Neuronal stem cell (in vitro differentiated cells): Measurements from ENCODE around the gene MAD1L1.

ENCODE experiments used
- DNase-seq: peaks from one replicate; pipeline ENCODE4 v3.0.0-alpha.2; 2013; ENCODE audit warnings: low spot score
- H2AFZ ChIP-seq: one replicate; pipeline ENCODE4 v1.6.1; 2013; ENCODE audit warnings: mild to moderate bottlenecking, low read length, inconsistent platforms
- H2AK5ac ChIP-seq: 2 replicates; pipeline ENCODE4 v1.6.1; 2013; ENCODE audit warnings: low read depth, mild to moderate bottlenecking, inconsistent platforms, low read length, moderate library complexity, mixed read lengths
- H2BK120ac ChIP-seq: 2 replicates; pipeline ENCODE4 v1.6.1; 2013; ENCODE audit warnings: low read depth, mild to moderate bottlenecking, inconsistent platforms, low read length, moderate library complexity, mixed read lengths
- H2BK12ac ChIP-seq: one replicate; pipeline ENCODE4 v1.6.1; 2013; ENCODE audit warnings: low read length, inconsistent platforms
- H2BK15ac ChIP-seq: 2 replicates; pipeline ENCODE4 v1.6.1; 2013; ENCODE audit warnings: mild to moderate bottlenecking, low read length, inconsistent platforms, mixed read lengths
- H2BK5ac ChIP-seq: one replicate; pipeline ENCODE4 v1.6.1; 2013; ENCODE audit warnings: inconsistent platforms, mild to moderate bottlenecking, low read length, moderate library complexity
- H3K14ac ChIP-seq: one replicate; pipeline ENCODE4 v1.6.1; 2013; ENCODE audit warnings: low read length, inconsistent platforms
- H3K18ac ChIP-seq: 2 replicates; pipeline ENCODE4 v1.6.1; 2013; ENCODE audit warnings: low read length, inconsistent platforms
- H3K23ac ChIP-seq: 2 replicates; pipeline ENCODE4 v1.6.1; 2013; ENCODE audit warnings: low read depth, mild to moderate bottlenecking, mixed read lengths, low read length, inconsistent platforms; ENCODE audit not compliant: poor library complexity
- H3K27ac ChIP-seq: replicated peaks from 3 replicates; pipeline ENCODE4 v1.5.1; 2013; ENCODE audit warnings: low read length, inconsistent platforms
- H3K27me3 ChIP-seq, 3 experiments: 2 replicates each; pipeline ENCODE4 v1.6.1; 2013; ENCODE audit warnings: low read length in 3 of 3, mild to moderate bottlenecking in 2 of 3, inconsistent platforms in 1 of 3, low read depth in 1 of 3, mixed read lengths in 1 of 3, moderate library complexity in 1 of 3; ENCODE audit not compliant: control insufficient read depth in 3 of 3, insufficient read depth in 3 of 3
- H3K36me3 ChIP-seq, 2 donors: replicated peaks in 1 of 2; 2 replicates each; pipeline ENCODE4 v1.6.1; 2013; ENCODE audit warnings: low read length in 2 of 2; ENCODE audit not compliant: control insufficient read depth in 2 of 2, insufficient read depth in 2 of 2
- H3K4ac ChIP-seq: 2 replicates; pipeline ENCODE4 v1.6.1; 2013; ENCODE audit warnings: inconsistent platforms, mild to moderate bottlenecking, low read length, moderate library complexity
- H3K4me1 ChIP-seq, 2 donors: 1 replicate in 1 of 2; 2 replicates in 1 of 2; pipeline ENCODE4 v1.6.1; 2013; ENCODE audit warnings: low read length in 2 of 2, low read depth in 1 of 2; ENCODE audit not compliant: control insufficient read depth in 2 of 2, insufficient read depth in 1 of 2
- H3K4me2 ChIP-seq: one replicate; pipeline ENCODE4 v1.6.1; 2013; ENCODE audit warnings: mild to moderate bottlenecking, low read length, inconsistent platforms; ENCODE audit not compliant: insufficient read depth, poor library complexity, severe bottlenecking
- H3K4me3 ChIP-seq, 2 donors: 2 replicates each; pipeline ENCODE4 v1.5.1; 2013; ENCODE audit warnings: low read length in 2 of 2, mild to moderate bottlenecking in 2 of 2, inconsistent platforms in 1 of 2, moderate library complexity in 1 of 2
- H3K79me1 ChIP-seq: one replicate; pipeline ENCODE4 v1.6.1; 2013; ENCODE audit warnings: low read depth, mild to moderate bottlenecking, inconsistent platforms, low read length, moderate library complexity
- H3K9ac ChIP-seq: one replicate; pipeline ENCODE4 v1.6.1; 2013; ENCODE audit warnings: mild to moderate bottlenecking, low read depth, low read length, inconsistent platforms; ENCODE audit not compliant: poor library complexity
- H3K9me3 ChIP-seq, 2 donors: replicated peaks in 1 of 2; 2 replicates each; pipeline versions ENCODE3 to v1.6.1; 2013; ENCODE audit warnings: low read length in 2 of 2, mild to moderate bottlenecking in 2 of 2, inconsistent platforms in 1 of 2, low read depth in 1 of 2, mixed read lengths in 1 of 2, moderate library complexity in 1 of 2; ENCODE audit not compliant: control insufficient read depth in 2 of 2, insufficient read depth in 1 of 2
- H4K8ac ChIP-seq: one replicate; pipeline ENCODE4 v1.6.1; 2013; ENCODE audit warnings: low read depth, mild to moderate bottlenecking, inconsistent platforms, low read length, moderate library complexity
- H4K91ac ChIP-seq: one replicate; pipeline ENCODE4 v1.6.1; 2013; ENCODE audit warnings: low read length, low read depth, mild to moderate bottlenecking, inconsistent platforms; ENCODE audit not compliant: poor library complexity
- WGBS, 2 donors: extraction: QIAGEN DNeasy Blood & Tissue Kit; methylation state at CpG; one replicate each; pipeline ENCODE4 v1.1.7; 2013; ENCODE audit warnings: missing lambda C conversion rate in 2 of 2, mixed read lengths in 1 of 2; ENCODE audit not compliant: insufficient read length in 2 of 2, insufficient replicate concordance in 1 of 2; ENCODE audit errors: extremely low coverage in 2 of 2; 5-methylcytosine and 5-hydroxymethylcytosine counted together

Gene MAD1L1

DNA sequence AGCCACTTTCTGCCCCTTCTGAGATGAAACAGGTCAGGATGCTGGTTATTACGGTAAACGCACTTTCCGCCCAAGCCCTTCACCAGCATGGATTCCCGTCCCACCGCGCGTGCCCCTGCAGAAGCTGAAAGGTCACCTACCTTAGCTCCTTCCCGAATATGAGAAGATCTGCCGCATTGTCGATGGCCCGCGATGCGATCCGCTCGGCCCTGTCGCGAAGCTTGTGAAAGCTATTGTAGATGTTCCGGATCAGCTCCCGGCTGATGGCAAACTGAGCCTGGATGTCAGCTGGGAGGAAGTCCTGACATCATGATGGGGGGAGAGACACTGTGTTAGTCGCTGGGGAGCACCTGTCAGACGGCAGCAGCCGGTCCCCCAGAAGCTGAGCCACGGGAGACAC is 31.4 kb upstream of the MAD1L1 start:
- Histone ChIP-seq H3K9ac (peak overlapping the region; percentile 37), H2BK15ac (no peak overlapping the region), H2BK12ac (no peak overlapping the region), H3K9me3 (peaks cover 2 to 3% of the 10 kb centered on the region in 2 donors), H2BK5ac (no peak overlapping the region), H3K79me1 (no peaks in the 10 kb centered on the region), H3K18ac (no peak overlapping the region), H2AK5ac (no peak overlapping the region), H3K4ac (peak overlapping the region; percentile 53), H2AFZ (no peak overlapping the region), H3K27ac (no peak overlapping the region), H3K4me3 (no peak overlapping the region), H4K91ac (no peak overlapping the region), H2BK120ac (no peak overlapping the region), H4K8ac (no peak overlapping the region), H3K27me3 (no peaks in the 10 kb centered on the region), H3K23ac (no peak overlapping the region), H3K14ac (no peak overlapping the region), H3K36me3 (peaks cover 21 to 53% of the 10 kb centered on the region in 2 donors), H3K4me1 (no peaks in the 10 kb centered on the region), H3K4me2 (no peak overlapping the region)
- no CpG with 5 or more reads among the region's 23 CpGs for WGBS, 2 donors
- no peak for DNase-seq

DNA sequence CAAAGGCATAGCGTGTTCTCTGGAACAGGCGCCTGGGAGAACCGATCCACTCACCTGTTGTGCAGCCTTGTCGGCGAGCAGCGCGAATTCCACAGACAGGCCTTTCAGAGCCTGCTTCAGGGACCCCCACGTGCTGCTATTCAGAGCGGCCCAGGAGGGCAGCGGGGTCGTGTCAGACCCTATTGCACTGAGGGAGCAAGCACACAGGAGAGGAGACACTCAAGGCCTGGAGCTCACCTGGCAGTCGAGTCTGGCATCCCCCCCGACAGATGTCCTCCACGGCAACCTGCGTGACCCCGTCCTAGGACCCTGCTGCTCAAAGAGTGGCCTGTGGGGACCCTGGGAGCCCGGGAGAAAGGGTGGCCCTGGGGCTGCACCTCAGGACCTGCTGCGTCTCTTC is 30.4 kb upstream of the MAD1L1 start:
- H2AFZ ChIP-seq, result no peak overlapping the region
- no peak for DNase-seq
- no peak overlapping the region for H3K23ac ChIP-seq
- WGBS, 2 donors, result no CpG with 5 or more reads among the region's 18 CpGs
- no peak overlapping the region for H3K4ac ChIP-seq
- H3K18ac ChIP-seq, result no peak overlapping the region
- H3K4me2 ChIP-seq, result no peak overlapping the region
- H2AK5ac ChIP-seq, result no peak overlapping the region
- H4K8ac ChIP-seq, result no peak overlapping the region
- peaks cover 21 to 63% of the 10 kb centered on the region in 2 donors for H3K36me3 ChIP-seq
- H4K91ac ChIP-seq, result no peak overlapping the region
- no peaks in the 10 kb centered on the region for H3K27me3 ChIP-seq
- no peak overlapping the region for H3K27ac ChIP-seq
- no peaks in the 10 kb centered on the region for H3K4me1 ChIP-seq
- peaks cover 2 to 3% of the 10 kb centered on the region in 2 donors for H3K9me3 ChIP-seq
- no peak overlapping the region for H2BK120ac ChIP-seq
- peaks cover 2% of the 10 kb centered on the region for H3K79me1 ChIP-seq
- no peak overlapping the region for H2BK15ac ChIP-seq
- no peak overlapping the region for H2BK12ac ChIP-seq
- H3K9ac ChIP-seq, result no peak overlapping the region
- H2BK5ac ChIP-seq, result peak overlapping the region; percentile 39
- H3K14ac ChIP-seq, result no peak overlapping the region
- H3K4me3 ChIP-seq, result no peak overlapping the region

DNA sequence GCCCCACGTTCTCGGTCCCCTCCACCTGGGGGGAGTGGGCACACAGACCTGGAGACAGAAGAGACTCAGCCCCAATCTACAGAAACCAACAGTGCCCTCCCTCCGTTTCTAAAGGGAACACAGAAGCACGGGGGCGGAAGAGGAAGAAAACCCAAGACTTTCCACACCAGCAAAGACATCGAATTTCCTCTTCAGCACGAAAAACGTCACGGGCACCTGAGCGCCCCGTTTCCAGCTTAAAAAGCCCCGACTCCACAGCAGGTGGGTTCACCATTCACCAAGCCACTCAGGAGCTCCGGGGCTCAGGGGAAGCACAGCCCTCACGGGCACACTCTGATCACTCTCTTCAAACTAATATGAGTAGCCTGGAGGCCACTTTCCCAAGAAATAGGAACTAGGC is 28.9 kb upstream of the MAD1L1 start:
- Histone ChIP-seq H3K4me3 (no peak overlapping the region), H3K4ac (no peak overlapping the region), H3K4me2 (no peak overlapping the region), H3K18ac (no peak overlapping the region), H3K23ac (no peak overlapping the region), H4K8ac (no peak overlapping the region), H2AFZ (no peak overlapping the region), H2AK5ac (no peak overlapping the region), H3K27me3 (no peaks in the 10 kb centered on the region), H3K27ac (no peak overlapping the region), H2BK12ac (no peak overlapping the region), H3K79me1 (peaks cover 2% of the 10 kb centered on the region), H2BK5ac (no peak overlapping the region), H3K9ac (no peak overlapping the region), H3K36me3 (peaks cover 25 to 73% of the 10 kb centered on the region in 2 donors), H3K14ac (no peak overlapping the region), H4K91ac (no peak overlapping the region), H2BK15ac (no peak overlapping the region), H2BK120ac (no peak overlapping the region), H3K4me1 (no peaks in the 10 kb centered on the region), H3K9me3 (no peaks in the 10 kb centered on the region)
- no peak for DNase-seq
- WGBS, 2 donors, result no CpG with 5 or more reads among the region's 14 CpGs

DNA sequence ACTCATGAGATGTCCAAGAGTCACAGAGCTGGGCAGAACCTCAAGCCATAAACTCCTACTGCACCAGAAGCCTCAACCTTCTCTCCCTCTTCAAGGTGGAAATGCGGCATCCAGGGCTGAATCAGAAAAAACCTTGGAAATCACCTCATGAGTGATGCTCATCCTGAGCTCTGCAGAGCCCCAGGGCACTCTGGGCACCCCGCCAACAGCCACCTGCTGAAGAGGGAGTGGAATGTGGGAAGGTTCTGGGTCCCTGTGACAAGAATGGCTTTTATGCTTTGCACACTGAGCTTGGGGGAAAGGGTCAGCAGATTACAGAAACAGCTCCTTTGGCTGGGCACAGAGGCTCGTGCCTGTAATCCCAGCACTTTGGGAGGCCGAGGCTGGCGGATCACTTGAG is 28.1 kb upstream of the MAD1L1 start:
- Histone ChIP-seq H3K79me1 (peaks cover 2% of the 10 kb centered on the region), H3K36me3 (peaks cover 25 to 75% of the 10 kb centered on the region in 2 donors), H3K9me3 (no peaks in the 10 kb centered on the region), H3K14ac (no peak overlapping the region), H3K27ac (no peak overlapping the region), H3K23ac (no peak overlapping the region), H3K4ac (no peak overlapping the region), H3K4me1 (no peaks in the 10 kb centered on the region), H3K27me3 (no peaks in the 10 kb centered on the region), H2BK120ac (no peak overlapping the region), H3K4me2 (no peak overlapping the region), H2BK5ac (no peak overlapping the region), H3K18ac (no peak overlapping the region), H3K4me3 (no peak overlapping the region), H2BK15ac (no peak overlapping the region), H2AK5ac (no peak overlapping the region), H4K91ac (no peak overlapping the region), H3K9ac (no peak overlapping the region), H2AFZ (no peak overlapping the region), H2BK12ac (no peak overlapping the region), H4K8ac (no peak overlapping the region)
- WGBS, 2 donors, result no CpG with 5 or more reads among the region's 5 CpGs
- DNase-seq, result no peak
